Measurements from ENCODE around the gene WNT7B.

Gene WNT7B

GRCh38 chr22:45953178-45953577, 23.8 kb downstream of the WNT7B start:
- no peak for DNase-seq (ENCODE audit: low read depth)

DNA sequence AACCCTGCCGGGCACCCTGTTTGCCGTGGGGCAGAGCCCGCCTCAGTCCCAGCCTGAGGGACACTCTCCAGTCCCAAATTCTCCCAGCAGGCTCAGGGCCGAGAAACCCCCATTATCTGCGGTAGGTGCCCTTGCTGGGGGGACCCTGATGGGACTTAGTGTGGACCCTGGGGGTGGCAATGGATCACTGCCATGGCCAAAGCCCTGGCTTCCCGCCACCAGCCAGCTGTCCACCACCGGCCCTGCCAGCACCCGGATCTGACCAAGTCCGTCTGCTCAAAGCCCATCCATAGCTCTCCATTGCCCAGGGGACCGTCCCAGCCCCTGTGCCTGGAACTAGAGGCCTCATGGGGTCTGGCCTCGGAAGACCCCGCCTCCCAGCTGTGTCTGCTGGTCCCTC, 24.4 kb downstream of the WNT7B start:
- DNase-seq (ENCODE audit: low read depth): no peak

- no peak for DNase-seq (ENCODE audit: low read depth)
Observed at GRCh38 chr22:45952151-45952550, 24.8 kb downstream of the WNT7B start.

DNA sequence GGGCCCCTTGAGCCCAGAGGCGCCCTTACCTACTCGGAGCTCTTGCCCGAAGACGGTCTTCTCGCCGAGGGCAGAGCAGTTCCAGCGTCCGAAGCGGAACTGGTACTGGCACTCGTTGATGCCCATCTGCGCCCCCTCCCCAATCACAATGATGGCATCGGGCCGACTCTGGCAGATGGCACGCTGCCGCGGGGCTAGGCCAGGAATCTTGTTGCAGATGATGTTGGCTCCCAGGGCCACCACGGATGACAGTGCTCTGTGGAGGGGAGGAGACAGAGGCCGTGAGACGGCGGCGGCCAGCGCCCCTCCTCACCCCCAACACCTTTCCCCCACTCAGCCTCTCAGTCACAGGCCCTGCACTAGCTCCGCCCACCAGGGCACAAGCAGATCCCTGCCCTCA, 27.1 kb downstream of the WNT7B start:
- no peak for DNase-seq (ENCODE audit: low read depth)

DNA sequence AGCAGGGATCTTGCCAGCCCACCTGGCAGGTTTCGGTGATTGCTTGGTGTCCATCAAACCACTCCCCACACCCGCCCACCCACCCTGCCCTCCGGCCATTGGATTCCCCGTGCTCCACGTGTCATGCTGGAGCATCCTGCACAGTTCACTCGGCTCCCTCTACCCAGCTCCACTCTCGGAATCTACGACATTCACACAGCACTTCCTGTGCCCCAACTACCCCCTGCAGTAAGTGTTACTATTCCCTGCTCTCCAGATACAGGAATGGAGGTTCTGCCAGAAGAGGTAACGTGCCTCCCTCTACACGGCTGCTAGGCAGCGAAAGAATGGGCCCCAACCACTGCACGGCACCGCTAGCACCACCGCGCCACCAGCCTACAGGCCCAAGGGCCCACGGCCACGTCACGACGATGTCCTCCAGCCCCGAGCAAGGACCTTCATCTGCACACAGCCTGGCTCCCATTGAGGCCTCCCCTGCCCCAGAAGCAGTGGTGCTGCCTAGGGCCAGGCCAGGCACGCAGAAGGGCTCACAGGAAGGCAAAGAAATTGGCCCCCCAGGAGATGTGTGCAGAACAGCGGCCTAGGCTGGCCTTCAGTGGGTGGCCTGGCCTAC, 27.6 kb downstream of the WNT7B start:
- no peak for DNase-seq (ENCODE audit: low read depth)

GRCh38 chr22:45948081-45948648, 28.8 kb downstream of the WNT7B start:
- no peak for DNase-seq (ENCODE audit: low read depth)

- no peak for DNase-seq (ENCODE audit: low read depth)
Observed at GRCh38 chr22:45946805-45947600, 30.0 kb downstream of the WNT7B start.

DNA sequence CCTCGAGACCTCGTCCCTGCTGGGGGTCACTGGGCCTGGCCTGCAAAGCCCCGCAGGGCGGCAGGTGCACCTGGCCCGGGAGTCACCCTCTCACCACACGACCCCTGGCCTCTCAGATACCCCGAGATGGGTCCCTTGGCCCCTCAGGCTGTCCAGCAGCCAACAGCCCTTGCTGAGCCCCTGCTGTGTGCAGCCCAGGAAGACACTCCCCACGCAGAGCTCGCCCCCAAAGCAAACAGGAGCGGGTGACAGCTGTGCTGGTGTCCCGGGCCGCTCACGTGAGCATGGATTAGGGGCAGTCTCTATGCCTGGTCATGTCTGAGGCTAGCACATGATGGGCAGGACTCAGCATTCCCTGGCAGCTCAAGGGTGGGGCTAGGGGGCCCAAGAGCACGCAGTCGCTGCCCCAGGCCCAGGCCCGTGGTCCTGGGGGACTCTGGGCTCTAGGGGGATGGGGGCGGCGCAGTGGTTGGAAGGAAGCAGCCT, 31.3 kb downstream of the WNT7B start:
- DNase-seq (ENCODE audit: low read depth): no peak

GRCh38 chr22:45942787-45943493, 34.0 kb downstream of the WNT7B start:
- no peak for DNase-seq (ENCODE audit: low read depth)

GRCh38 chr22:45942344-45942743, 34.6 kb downstream of the WNT7B start:
- no peak for DNase-seq (ENCODE audit: low read depth)

DNA sequence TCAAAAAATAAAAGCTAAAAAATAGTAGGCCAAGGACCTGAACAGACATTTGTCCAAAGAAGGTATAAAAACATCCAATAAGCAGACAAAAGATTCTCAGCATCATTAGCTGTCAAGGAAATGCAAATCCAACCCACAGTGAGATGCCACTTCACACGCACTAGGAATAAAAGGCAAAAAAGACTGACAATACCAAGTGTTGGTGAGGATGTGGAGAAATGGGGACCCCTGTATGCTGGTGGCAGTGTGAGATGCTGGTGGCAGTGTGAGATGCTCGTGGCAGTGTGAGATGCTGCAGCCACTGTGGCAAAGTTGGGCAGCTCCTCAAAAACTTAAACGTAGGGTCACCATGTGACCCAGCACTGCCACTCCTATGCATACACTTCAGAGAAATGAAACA, 38.0 kb downstream of the WNT7B start:
- DNase-seq (ENCODE audit: low read depth): no peak

GRCh38 chr22:45937960-45938359, 39.0 kb downstream of the WNT7B start:
- no peak for DNase-seq (ENCODE audit: low read depth)

GRCh38 chr22:45935573-45935972, 41.4 kb downstream of the WNT7B start:
- no peak for DNase-seq (ENCODE audit: low read depth)

GRCh38 chr22:45934659-45935341, 42.2 kb downstream of the WNT7B start:
- DNase-seq (ENCODE audit: low read depth): no peak

DNA sequence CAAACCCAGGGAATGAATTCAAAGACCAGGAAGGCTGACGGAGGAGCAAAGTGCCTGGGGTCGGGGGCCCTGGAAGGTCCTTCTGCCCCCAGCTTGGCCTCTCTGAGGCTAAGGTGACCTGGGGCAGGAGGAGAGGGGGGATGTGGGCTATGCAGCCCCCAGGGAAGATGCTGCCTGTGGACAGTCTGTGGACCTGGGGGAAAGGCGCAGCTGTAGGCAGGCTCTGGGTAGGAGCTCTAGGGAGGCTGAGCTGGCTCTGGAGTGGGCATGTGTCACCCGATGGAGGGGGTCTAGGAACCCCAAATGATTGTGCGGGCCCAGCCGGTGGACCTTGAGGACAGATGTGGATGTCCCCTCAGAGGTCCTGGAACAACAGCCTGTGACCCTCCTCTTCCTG, 42.8 kb downstream of the WNT7B start:
- no peak for DNase-seq (ENCODE audit: low read depth)

DNA sequence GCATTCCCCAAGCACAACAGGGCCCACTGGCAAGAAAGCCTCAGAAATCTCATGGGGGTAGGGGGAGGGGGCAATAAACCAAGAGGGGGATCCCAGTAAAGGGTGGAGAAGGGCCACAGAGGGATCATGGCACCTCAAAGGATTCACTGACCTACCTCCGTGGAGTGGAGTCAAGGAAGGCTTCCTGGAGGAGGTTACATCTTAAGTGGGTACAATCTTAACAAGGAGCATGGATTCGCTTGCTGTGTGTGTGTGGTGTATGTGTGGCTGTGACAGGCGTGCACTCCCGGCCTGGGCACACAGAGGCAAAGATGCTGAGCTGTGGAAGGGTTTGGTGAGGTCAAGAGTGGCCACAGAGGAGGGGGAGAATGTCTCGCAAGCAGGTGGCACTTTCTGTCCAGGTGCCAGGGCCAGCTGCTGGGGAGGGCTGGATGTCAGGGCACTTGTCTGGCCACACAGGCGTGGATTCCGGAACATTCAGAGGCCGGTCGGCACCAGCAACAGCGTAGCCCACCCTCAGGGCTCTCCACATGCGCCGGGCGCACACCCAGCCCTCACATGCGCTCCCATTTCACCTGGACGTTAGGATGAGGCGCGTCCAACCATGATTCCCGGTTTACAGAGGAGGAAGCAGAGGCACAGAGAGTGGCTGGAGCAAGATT, 43.3 kb downstream of the WNT7B start:
- DNase-seq (ENCODE audit: low read depth): no peak

DNA sequence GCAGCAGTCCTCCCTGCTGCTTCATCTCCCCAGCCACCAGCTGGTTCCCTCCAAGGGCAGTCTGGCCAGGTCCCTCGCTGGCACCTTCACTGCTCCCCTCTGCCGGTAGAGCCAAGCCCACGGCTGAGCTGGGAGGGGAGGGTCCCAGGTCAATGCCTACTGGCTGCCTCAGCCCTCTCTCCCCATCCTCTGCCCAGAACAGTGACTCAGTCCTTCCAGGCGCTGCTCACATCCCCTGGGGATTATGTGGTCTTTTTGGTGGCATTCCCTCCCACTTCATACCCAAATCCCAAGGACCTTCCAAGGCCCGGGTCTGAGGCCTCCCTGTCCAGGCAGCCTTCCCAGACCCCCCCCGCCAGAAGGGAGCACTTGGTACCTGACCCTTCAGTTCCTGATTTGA, 44.9 kb downstream of the WNT7B start:
- no peak for DNase-seq (ENCODE audit: low read depth)

DNA sequence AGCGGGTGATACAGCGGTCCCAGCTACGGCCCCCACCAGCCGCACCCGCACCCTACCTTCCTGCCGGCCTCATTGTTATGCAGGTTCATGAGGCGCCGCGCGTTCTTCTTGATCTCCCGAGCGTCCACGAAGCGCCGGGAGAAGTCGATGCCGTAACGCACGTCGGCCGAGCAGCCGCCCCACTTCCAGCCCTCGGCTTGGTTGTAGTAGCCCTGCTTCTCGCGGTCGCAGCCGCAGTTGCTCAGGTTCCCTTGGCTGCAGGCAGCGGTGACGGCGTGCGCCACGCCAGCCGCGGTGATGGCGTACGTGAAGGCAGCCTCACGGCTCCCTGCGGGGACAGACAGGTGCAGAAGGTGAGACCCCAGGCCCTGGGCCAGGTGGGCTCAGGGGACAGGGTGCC, 45.9 kb downstream of the WNT7B start:
- DNase-seq (ENCODE audit: low read depth): no peak

DNA sequence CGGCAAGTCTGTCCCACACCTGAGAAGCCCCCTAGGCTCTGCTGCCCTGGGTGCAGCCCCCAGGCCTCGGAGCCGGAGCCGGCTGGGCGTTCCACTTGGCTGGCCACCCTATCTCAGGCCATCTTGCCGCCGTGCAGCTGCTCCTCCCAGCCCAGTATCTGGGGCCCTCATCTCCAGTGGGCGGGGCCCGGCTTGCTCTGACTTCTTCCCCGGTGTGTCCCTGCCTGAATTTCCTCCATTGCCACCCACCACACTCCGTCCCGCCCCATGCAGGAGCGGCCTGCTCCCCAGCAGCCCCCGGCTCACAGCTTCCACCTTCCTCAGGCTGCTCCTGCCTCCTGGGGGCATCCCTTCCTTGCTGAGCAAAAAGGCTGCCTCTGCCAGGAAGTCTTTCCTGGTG, 46.6 kb downstream of the WNT7B start:
- DNase-seq (ENCODE audit: low read depth): no peak

DNA sequence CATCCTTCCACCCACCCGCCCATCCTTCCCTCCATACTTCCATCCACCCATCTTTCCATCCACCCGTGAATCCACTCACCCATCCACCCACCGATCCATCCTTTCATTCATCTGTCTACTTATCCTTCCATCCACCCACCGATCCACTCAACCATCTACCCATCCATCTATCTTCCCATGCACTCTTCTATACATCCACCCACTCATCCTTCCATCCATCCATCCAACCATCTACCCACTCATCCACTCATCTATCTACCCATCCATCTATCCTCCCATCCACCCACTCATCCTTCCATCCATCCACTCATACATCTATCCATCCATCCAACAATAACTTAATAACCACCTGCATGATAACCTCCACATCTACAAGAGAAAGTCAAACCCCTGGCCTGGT, 47.3 kb downstream of the WNT7B start:
- DNase-seq (ENCODE audit: low read depth): no peak

- no peak for DNase-seq (ENCODE audit: low read depth)
Observed at GRCh38 chr22:45928726-45929368, 48.1 kb downstream of the WNT7B start.

Data from stimulated activated CD8-positive, alpha-beta memory T cell treated with anti-CD3 and anti-CD28 coated beads, Interleukin-12 subunit alpha, Interleukin-12 subunit beta, amount 100 ng/mL, for 1 hour (primary cell).